HG03025 (cell line): ENCODE measurements around the gene TRPC4.

Source experiments
- ATAC-seq: cut with Tn5 transposase; IDR thresholded peaks from one replicate; pipeline ENCODE4 v1.9.1; 2021; ENCODE audit warnings: mild to moderate bottlenecking, moderate library complexity; ENCODE audit not compliant: unreplicated experiment, low FRiP score

The TRPC4 gene

DNA sequence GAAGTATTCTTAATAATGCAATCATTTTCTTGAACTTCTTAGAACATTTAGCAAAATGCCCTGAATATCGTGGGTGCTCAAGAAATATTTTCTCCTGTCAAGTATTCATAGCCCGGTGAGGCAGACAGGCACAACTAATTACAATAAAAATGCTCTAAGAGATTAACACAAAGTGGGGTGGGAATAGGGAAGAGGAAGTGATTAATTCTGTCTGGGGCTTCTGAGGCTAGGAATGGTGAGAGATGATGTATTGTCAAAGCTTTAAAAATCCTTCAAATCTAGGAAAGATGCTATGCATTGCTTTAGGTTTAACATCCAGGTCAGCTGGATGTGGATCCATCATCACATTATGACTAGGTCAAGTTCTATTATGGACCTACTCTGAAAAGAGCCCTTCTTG lies 204.2 kb downstream of the TRPC4 start:
- no peak for ATAC-seq

DNA sequence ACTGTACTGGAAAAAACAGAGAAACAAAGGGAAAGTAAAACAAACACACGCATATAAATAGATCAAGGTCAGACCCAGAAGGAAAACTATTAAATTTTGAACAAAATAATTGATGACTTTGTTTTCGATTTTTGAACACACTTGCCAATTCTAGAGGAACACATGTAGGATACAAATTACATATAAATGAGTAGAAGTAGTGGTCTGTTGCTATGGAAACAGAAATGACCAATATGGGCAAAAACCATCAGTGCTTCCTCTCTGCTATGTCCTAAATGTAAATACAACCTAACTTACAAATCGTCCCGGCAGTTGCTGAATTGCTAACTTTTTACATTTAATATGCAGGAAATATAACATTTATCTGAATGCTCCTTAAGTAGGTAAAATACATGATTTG lies 205.8 kb downstream of the TRPC4 start:
- ATAC-seq, result no peak

DNA sequence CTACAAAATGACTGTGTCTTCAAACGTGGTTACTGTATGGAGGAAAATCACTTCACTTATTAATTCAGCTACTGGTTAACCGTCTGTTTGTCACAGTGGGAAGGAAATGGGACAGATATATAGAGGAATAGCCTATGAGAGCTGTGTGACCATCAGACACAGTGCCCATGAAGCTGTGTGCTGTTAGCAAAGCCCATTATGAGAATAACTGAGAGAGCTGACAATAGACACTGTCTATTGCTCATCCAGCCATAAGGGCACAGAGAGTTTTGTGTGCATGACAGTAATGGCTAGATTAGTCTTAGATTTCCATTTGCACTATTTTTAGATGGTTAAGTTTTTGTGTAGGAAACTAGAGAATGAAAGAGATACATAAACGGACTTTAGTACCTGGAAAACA lies 206.9 kb downstream of the TRPC4 start:
- ATAC-seq, result no peak

DNA sequence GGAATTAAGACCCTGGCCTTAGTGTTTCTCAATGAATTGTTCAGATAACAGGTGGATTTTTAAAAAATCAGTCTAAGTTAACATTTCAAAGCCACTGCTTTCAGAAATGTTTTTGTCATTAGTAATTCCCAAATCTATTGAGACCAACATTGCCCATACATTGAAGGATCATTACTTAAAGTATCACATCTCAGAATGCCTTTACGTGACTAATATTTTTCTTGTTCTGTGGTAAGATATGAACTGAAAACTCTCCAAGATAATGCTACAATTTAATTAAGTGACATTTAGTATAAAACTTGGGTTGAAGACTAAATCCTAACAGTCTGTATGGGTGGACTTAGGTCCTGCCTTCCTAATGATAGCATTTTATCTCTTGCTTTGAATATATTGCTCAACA lies 211.6 kb downstream of the TRPC4 start:
- ATAC-seq, result no peak

DNA sequence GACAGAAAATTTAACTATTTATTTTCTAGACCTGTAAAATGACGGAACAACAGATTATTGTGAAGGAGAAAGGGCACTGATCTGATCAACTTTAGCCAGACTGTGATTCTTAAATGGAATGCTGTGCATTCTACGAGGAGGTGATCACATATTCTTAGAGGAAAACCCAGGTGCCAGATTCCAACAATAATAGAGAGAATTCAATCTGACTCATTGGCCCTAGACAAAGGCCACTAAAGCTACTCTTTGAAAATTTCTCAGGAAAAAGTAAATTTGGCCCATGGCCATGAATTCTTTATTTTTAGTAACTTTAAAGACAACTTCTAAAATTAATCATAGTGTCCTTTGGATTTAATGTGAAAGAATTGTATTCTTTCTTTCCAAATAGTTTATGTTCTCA lies 212.4 kb downstream of the TRPC4 start:
- no peak for ATAC-seq

DNA sequence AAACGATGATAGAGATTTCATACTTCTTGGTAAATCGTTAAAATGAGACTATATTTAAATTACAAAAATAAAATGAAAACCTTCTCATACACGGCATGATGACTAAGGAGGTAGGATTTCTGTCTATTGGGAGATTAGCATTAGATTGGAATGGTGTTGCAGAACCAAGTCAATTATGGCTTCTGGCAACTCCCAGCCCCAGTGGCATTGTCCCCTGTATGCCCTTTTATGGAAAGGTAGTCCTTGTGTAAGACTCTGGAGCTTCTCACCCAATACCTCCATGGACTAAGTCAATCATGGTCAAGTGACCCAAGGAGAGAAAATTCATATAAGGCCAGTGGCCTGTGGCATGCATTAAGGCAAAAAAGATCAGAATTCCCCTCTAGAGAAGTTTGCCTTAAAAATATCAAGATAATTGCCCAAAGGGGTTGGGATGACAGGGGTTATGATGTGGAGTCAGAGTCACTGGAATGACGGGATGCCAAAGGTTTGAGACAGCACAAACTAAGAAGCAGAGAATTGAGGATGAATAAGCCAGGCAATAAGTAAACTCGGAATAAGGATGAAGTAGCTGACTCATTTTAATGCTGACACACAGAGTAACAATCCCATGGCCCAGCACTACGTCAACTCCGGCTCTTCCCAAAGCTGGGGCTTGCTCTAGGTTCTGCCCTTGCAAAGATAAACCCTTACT lies 213.2 kb downstream of the TRPC4 start:
- ATAC-seq, result no peak

DNA sequence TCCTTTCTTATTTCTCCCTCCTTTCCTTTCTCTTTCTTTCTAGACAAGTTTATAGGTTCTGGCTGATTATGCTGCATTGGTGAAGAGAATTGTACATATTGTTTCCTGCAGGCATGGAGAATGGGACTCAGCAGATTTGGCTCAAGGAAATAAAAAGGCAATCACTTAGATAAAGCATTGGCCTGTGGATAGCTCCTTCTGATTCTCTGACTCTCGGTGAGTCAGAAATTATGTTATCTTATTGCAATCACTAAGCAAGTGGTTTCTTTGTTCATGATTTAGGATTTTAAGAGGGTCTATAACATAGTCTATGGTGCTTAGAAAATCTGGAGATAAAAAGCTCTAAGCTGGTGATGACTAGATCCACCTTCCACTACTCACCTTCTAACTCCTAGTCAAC lies 217.0 kb downstream of the TRPC4 start:
- no peak for ATAC-seq

DNA sequence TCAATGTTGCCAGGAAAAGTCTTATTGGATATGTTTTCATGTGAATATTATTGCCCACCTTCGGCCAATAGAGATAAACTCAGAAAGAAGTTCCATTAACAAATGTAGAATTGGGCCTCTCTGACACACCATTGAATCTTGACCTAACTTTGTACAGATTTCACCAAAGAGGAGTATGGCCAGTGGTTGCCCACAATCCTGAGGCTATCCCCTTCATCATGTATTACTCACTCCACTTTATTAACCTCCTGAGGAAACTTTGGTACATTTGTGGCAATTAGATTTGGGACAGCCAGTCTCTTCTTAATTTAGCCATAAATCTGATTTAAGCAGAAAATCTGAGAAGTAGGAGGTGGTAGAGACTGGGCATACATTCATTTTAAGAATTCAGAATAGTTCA lies 217.7 kb downstream of the TRPC4 start:
- no peak for ATAC-seq

DNA sequence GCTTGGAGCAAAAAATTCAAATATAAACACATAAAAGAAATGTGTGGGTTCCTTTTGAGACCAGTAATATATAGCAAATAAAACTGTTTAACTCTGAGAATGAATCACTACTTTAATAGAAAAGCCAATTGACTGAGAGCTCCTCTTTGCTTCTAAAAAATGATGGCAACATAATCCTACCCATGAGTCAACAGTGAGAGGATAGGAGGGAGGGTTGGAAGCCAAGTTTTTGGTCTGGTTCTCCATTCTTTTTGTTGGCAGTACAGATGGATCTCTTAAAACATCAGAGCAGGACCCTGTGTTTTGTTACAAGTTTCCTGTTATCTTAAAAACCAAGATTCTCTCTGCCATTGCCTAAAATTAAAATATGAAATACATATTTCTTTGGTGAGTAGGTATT lies 221.0 kb downstream of the TRPC4 start:
- no peak for ATAC-seq

DNA sequence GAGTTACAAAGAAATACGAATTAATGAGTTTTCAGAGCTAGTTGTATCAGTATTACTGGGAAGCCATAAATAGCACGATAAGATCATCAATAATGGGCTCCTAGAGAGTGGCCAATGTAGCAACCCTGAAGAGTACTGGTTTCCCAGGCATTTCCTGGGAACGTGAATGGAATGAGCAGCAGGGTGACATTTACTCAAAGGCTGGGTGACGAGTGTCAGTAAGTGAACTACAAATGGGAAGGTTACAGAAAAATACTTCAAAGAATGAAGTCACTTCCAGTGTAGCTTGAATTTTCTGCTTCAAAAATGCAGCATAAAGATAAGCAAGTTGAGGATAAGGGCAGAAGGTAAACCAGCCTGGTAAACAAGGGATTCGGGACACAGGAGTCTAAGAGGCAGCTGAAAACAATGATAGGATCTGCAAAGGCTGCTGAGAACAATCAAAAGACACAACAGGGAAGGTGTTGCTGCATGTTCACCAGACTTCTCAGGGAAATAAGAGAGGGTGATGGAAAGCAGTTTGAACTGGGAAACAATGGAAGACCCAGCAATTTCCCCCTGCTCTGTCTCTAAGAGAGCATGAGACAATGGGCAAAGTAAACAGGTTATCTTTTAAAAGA lies 222.4 kb downstream of the TRPC4 start:
- no peak for ATAC-seq

DNA sequence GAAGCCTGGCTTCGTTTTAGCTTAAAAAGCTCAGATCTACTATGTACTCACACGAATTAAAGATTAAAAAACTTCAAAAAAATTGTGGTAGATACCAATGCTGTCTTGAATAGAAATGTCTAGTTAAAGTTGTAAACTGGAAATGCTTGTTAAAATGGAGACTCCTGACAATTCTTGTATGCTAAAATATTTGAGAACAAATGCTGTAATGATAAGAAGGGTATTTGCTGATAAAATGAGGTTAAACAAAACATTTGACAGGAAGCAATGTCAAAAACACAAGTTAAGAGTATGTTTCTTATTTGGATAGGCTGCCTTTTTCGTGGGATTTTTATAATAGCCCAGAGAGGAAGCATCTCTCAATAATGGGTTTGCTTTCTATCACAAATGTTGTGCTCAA lies 223.0 kb downstream of the TRPC4 start:
- no peak for ATAC-seq

DNA sequence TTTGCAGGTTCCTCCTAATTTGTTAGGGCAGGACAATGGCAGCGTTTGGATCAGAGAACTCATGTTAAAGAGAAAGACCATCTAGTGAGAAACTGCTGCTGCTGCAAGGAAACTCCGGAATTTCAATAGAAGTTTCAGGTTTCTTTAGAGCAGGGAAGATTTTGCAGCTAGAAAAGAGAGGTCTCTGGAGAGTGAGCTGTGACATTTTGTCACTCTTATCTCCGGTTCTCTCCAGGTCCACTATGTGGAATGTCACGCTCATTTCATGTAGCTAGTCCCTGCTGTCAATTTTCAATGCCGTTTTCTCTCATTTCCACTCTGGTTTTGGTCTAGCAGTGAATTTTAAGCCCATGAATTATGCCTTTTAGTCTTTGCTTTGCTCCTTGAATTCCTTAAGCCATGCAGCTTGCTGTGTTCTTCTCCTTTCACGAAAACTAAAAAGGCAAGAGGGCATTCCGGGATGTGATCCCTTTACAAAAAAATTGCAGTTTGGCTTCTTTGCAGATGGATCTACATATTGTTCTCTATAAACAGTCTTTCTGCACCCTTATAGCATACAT lies 224.3 kb downstream of the TRPC4 start:
- ATAC-seq, result no peak

DNA sequence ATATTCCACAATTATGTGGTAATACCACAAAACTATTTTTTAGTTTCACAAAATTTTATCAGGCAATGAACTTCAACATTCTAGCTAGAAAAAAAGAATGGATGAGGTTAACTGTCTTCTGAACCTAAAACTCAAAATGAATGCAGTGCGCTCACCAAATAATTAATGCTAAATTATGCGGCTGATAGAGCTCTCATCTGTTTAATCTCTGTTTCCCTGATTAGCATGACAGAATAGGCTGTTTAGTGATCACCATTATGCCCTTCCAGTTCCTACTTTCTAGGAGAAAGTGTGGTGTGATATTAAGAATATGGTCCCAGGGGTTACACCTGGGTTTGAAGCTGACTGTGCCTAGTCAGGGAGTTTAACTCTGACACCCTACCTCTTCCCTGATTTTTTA lies 228.2 kb downstream of the TRPC4 start:
- no peak for ATAC-seq

DNA sequence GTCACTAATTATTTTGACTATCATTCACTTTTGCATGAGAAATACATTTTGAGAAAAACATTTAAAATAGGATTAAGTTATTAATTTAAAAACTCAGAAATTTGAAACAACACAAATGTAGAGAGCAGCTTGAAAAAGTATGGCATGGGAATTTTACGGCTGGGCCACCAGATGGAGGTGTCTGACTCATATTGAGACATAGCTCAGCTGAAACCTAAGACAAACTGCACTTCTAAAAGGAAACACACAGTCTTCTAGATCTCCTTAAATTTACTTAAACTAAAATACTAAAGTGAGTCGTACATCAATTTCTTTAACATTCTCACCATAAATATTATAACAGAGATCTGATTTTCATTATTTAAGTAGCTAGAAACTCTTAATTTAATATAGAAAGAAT lies 229.1 kb downstream of the TRPC4 start:
- ATAC-seq, result no peak

DNA sequence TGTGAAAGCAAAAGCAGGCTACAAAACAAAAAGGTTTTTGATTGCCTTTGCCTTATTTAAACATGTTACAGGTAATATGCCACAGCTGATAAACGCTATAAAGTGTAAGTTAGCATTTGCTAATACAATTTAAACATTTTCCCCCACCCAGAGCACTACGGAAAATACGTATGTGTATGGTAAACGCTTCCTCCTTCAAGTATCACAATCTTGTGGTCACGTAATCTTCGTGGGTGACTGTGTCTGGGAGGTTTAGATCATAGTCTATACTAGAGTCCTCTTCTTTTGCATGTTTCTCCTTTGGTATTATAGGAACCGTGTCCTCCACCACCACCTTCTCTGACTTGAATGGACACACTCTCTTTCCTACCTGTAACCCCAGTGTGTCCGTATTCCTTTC lies 232.9 kb downstream of the TRPC4 start:
- ATAC-seq, result no peak

DNA sequence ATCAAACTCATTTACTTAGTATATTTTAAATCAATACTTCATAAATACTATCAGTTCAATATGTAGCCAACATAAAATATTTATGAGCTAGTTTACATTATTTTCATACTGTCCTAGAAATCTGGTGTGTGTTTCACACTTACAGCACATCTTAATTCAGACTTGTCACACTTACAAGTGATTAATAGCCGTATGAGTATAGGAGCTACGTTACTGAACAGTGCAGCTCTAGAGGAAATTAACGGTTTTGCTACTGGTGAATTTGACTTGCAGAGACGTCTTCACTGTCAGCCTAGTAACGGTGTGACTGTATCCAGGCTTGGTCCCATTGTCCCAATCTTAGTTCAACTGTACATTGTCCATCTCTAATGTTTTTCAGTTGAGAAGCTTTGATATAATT lies 237.3 kb downstream of the TRPC4 start:
- ATAC-seq, result no peak

DNA sequence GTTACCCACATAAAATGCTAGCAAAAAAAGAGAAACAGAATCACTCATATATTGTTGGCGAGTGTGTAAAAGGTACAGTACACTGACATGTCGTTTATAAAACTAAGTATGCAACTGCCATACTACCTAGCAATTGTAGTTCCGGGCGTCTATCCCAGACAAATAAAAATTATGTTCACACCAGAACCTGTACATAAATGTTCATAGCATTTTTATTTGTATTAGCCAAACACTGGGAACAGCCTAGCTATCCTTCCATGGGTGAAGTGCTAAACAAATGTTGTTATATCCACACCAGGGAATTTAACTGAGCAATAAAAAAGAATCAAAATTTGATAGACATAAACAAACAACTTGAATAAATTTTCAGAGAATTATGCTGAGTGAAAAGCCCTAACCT lies 242.1 kb downstream of the TRPC4 start:
- no peak for ATAC-seq

DNA sequence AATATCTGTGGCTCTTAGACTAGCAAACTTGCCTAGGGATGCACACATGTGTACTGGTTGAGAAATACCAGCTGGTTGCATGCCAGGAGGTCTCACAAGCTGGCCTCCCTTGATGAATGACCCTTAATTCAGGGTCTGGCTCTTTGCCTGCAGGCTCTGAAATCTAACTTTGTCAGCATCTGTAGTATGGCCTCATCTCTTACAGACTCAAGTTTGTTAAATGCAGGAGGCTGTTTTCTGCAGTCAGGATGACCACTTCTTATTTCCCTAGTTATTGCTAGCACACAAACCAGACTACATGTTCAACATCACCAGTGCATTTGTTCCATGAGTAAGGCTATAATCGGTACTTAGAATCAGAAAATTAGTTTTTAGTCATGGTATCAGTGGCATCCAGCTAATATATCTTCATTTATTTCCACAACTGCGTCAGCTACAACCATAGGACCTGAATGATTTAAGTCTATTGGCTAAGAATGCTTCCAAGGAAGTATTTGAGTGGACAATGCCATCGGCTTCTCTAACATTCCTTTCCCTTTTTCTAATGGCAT lies 247.7 kb downstream of the TRPC4 start:
- no peak for ATAC-seq

DNA sequence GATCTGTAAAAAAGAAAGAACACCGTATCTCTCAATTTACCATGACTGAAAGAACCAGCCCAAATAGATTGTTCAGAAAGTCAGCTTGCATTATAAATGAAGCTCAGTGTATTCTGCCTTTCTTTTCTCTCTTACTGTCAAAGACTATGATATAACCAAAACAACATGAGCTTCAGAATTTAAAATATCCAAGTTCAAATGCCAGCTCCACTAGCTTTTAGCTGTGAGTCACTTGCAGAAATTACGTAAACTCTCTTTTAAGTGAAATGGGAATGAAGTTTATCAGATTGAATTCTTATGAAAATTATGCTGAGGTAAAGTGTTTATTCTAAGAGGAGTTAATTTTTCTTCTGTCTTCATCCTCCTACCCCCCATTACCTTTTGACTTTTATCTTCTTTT lies 251.0 kb downstream of the TRPC4 start:
- ATAC-seq, result no peak

DNA sequence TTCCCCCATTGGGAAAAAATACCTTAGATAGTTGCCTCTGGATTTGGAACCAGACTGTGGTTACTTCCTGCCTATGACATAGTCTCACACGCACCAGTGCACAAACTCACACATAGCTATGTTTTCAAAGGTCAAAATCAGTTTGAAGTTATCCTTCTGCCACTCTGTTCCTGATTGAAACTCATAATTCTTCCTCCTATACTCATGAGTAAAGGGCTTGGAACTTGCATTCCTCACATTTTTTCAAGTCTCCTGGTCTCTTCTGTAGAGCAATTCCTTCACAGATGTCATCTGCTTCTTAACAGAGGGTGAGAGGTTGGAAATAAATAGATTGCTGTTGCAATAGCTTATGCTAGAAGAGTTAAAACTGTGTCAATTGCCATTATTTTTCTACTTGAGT lies 252.4 kb downstream of the TRPC4 start:
- no peak for ATAC-seq

DNA sequence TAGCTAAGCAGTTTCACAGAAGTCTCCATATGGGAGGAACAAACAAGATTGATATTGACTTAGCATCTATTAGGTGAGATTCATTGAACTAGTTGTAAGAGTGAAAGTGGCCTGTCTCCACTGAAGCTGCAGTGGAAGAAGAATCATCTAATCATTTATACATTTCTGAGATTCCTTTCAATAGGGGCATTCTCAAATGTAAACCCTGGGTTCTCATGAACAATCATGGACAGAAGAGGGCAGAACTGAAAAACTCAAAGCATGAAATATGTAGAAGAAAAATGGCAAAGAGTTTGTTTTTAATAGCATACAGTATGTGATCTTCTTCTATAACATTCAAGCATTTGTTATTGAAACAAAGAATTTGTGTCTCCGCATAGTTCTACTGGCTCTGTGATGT lies 253.4 kb downstream of the TRPC4 start:
- no peak for ATAC-seq

DNA sequence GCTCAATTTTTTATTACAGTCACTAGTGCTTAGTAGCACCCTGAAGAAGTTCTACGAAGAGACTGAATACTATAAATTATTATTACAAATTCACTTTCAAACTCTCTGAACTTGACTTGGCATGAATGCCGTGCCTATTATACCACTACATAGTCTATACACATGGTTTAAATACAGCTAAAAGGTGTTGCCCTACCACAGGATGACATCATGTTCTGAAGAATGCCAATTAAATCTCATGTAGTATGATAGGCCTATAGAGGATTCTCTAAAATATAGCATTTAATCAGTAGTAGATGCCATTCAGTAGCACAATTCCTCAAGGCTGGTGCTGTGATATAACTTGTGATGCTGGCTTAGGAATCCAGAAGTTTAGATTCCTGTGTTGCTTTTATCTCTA lies 254.3 kb downstream of the TRPC4 start:
- ATAC-seq, result no peak
